ENCODE results near the gene P3H4.

Gene P3H4

GRCh38 chr17:41784207-41784744, 27.5 kb downstream of the P3H4 start:
- TF ChIP-seq GLIS3 (CRISPR knock-in tag; IDR thresholded peaks at IDR 0.05): no peak
- no peak for TF ChIP-seq ESRRG (CRISPR knock-in tag; IDR thresholded peaks at IDR 0.05)
- TF ChIP-seq, protein P1, sequence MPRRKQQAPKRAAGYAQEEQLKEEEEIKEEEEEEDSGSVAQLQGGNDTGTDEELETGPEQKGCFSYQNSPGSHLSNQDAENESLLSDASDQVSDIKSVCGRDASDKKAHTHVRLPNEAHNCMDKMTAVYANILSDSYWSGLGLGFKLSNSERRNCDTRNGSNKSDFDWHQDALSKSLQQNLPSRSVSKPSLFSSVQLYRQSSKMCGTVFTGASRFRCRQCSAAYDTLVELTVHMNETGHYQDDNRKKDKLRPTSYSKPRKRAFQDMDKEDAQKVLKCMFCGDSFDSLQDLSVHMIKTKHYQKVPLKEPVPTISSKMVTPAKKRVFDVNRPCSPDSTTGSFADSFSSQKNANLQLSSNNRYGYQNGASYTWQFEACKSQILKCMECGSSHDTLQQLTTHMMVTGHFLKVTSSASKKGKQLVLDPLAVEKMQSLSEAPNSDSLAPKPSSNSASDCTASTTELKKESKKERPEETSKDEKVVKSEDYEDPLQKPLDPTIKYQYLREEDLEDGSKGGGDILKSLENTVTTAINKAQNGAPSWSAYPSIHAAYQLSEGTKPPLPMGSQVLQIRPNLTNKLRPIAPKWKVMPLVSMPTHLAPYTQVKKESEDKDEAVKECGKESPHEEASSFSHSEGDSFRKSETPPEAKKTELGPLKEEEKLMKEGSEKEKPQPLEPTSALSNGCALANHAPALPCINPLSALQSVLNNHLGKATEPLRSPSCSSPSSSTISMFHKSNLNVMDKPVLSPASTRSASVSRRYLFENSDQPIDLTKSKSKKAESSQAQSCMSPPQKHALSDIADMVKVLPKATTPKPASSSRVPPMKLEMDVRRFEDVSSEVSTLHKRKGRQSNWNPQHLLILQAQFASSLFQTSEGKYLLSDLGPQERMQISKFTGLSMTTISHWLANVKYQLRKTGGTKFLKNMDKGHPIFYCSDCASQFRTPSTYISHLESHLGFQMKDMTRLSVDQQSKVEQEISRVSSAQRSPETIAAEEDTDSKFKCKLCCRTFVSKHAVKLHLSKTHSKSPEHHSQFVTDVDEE (CRISPR knock-in tag; IDR thresholded peaks at IDR 0.05): no peak
- no peak for TF ChIP-seq TOX (CRISPR knock-in tag; IDR thresholded peaks at IDR 0.05; ENCODE audit: borderline replicate concordance)
- no peak for TF ChIP-seq ZFP3 (CRISPR knock-in tag; IDR thresholded peaks at IDR 0.05)
- no peak for TF ChIP-seq PATZ1 (CRISPR knock-in tag; IDR thresholded peaks at IDR 0.05; ENCODE audit: borderline replicate concordance)
- no peak for TF ChIP-seq BACH2 (CRISPR knock-in tag; IDR thresholded peaks at IDR 0.05; ENCODE audit: borderline replicate concordance)
- TF ChIP-seq ZNF70 (CRISPR knock-in tag; IDR thresholded peaks at IDR 0.05): no peak
- no peak for TF ChIP-seq ISL1 (CRISPR knock-in tag; IDR thresholded peaks at IDR 0.05)
- no peak for TF ChIP-seq RARB (CRISPR knock-in tag; IDR thresholded peaks at IDR 0.05)
- no peak for TF ChIP-seq ARNTL (CRISPR knock-in tag; IDR thresholded peaks at IDR 0.05; ENCODE audit: borderline replicate concordance, low read depth)
- no peak for ATAC-seq

DNA sequence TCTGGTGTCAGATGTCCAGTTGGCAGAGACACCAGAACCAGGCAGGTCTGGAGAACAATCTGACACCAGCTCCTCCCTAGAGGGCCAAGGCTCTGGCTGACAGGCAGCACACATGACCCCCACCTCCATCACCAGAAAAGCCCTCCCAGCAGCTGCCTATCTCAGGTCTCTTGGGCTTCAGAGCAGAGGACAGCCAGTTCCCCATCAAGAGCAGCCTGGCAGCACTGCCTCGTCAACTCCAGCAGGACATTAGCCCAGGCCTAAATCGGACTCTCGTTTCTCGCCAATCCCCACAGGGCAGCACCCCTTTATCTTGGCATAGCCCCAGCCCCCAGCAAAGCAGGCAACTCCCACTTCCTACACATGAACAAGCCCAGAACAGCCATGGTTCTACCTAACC, 29.6 kb downstream of the P3H4 start:
- ATAC-seq: no peak
- TF ChIP-seq ARNTL (CRISPR knock-in tag; IDR thresholded peaks at IDR 0.05; ENCODE audit: borderline replicate concordance, low read depth): no peak
- no peak for TF ChIP-seq PATZ1 (CRISPR knock-in tag; IDR thresholded peaks at IDR 0.05; ENCODE audit: borderline replicate concordance)
- TF ChIP-seq, protein P2, sequence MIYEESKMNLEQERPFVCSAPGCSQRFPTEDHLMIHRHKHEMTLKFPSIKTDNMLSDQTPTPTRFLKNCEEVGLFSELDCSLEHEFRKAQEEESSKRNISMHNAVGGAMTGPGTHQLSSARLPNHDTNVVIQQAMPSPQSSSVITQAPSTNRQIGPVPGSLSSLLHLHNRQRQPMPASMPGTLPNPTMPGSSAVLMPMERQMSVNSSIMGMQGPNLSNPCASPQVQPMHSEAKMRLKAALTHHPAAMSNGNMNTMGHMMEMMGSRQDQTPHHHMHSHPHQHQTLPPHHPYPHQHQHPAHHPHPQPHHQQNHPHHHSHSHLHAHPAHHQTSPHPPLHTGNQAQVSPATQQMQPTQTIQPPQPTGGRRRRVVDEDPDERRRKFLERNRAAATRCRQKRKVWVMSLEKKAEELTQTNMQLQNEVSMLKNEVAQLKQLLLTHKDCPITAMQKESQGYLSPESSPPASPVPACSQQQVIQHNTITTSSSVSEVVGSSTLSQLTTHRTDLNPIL (CRISPR knock-in tag; IDR thresholded peaks at IDR 0.05; ENCODE audit: low read depth): no peak
- TF ChIP-seq, protein P1 (CRISPR knock-in tag; IDR thresholded peaks at IDR 0.05): no peak
- no peak for TF ChIP-seq CSRNP3 (CRISPR knock-in tag; IDR thresholded peaks at IDR 0.05)
- no peak for TF ChIP-seq ZFP30 (CRISPR knock-in tag; IDR thresholded peaks at IDR 0.05)
- no peak for TF ChIP-seq ZNF70 (CRISPR knock-in tag; IDR thresholded peaks at IDR 0.05)
- TF ChIP-seq TCF4 (CRISPR knock-in tag; IDR thresholded peaks at IDR 0.05; ENCODE audit: borderline replicate concordance): no peak
- no peak for TF ChIP-seq ISL1 (CRISPR knock-in tag; IDR thresholded peaks at IDR 0.05)
- no peak for TF ChIP-seq TOX (CRISPR knock-in tag; IDR thresholded peaks at IDR 0.05; ENCODE audit: borderline replicate concordance)
- TF ChIP-seq CSDC2 (CRISPR knock-in tag; IDR thresholded peaks at IDR 0.05): no peak
- TF ChIP-seq ZNF8 (CRISPR knock-in tag; IDR thresholded peaks at IDR 0.05): no peak
- TF ChIP-seq PPARA (CRISPR knock-in tag; IDR thresholded peaks at IDR 0.05; ENCODE audit: borderline replicate concordance): no peak
- no peak for TF ChIP-seq ZNF565 (CRISPR knock-in tag; conservative IDR thresholded peaks at IDR 0.05; ENCODE audit: low read depth)
- no peak for TF ChIP-seq BACH2 (CRISPR knock-in tag; IDR thresholded peaks at IDR 0.05; ENCODE audit: borderline replicate concordance)
- TF ChIP-seq, protein P3, sequence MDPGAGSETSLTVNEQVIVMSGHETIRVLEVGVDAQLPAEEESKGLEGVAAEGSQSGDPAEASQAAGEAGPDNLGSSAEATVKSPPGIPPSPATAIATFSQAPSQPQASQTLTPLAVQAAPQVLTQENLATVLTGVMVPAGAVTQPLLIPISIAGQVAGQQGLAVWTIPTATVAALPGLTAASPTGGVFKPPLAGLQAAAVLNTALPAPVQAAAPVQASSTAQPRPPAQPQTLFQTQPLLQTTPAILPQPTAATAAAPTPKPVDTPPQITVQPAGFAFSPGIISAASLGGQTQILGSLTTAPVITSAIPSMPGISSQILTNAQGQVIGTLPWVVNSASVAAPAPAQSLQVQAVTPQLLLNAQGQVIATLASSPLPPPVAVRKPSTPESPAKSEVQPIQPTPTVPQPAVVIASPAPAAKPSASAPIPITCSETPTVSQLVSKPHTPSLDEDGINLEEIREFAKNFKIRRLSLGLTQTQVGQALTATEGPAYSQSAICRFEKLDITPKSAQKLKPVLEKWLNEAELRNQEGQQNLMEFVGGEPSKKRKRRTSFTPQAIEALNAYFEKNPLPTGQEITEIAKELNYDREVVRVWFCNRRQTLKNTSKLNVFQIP (CRISPR knock-in tag; IDR thresholded peaks at IDR 0.05; ENCODE audit: borderline replicate concordance, low read depth): no peak
- TF ChIP-seq RARB (CRISPR knock-in tag; IDR thresholded peaks at IDR 0.05): no peak
- TF ChIP-seq ZFP3 (CRISPR knock-in tag; IDR thresholded peaks at IDR 0.05): no peak
- no peak for TF ChIP-seq SNAI2 (CRISPR knock-in tag; IDR thresholded peaks at IDR 0.05)
- TF ChIP-seq OSR1 (CRISPR knock-in tag; IDR thresholded peaks at IDR 0.05): no peak

All from SK-N-SH treated with all-trans-retinoic acid at 6 μM for 48 hours (cell line).